ENCODE results near the gene CDC42BPB.

CDC42BPB gene

DNA sequence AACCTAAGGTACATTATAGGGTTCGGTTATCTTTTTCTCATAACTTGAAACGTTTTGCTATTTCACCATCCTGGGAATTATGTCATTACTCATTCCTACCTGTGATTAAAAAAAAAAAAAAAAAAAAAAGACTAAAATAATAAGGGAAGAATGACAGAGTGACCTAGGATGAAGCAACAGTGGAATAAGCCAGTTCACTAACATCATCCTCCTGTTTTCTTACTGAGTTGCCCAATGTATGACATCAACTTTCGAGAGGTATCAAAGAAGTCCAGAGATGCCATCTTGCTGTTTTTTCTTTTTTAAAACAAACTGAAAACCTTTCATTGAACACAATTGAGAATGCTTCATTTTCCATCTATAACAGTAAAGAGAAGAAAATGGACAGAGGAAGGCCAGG is 92.1 kb downstream of the CDC42BPB start:
- DNase-seq (ENCODE audit: low spot score): no peak

DNA sequence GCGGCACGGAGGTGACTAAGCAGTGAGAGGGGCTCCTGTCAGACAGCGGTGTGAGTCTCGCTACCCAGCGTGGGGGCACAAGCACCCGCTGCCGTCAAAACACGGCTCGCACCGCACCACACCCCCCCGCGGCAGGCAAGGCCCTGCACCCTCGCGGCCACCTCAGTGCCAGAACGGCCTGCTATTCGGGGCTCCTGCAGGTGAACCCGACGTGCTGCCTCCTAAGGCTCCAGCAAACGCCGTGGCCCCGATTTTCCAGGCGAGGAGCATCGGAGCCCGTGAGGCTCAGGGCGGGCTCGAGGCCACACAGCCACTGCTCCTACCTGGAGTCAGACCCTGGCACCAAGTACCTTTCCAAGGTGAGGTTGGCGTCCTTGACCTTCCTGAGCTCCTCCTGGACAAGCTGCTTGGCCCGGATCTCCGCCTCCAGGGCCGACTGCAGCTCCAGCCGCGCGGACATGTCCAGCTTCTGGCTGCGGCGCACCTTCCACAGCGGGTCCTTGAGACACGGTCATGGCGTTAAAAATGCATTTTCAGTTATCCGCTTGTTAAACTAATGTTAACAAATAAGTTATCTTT is 93.1 kb downstream of the CDC42BPB start:
- no peak for DNase-seq (ENCODE audit: low spot score)

- no peak for DNase-seq (ENCODE audit: low spot score)
These were observed 95.2 kb downstream of the CDC42BPB start for GRCh38 chr14:102962111-102962627.

- DNase-seq (ENCODE audit: low spot score): no peak
These were observed 98.9 kb downstream of the CDC42BPB start for GRCh38 chr14:102958461-102958860.

DNA sequence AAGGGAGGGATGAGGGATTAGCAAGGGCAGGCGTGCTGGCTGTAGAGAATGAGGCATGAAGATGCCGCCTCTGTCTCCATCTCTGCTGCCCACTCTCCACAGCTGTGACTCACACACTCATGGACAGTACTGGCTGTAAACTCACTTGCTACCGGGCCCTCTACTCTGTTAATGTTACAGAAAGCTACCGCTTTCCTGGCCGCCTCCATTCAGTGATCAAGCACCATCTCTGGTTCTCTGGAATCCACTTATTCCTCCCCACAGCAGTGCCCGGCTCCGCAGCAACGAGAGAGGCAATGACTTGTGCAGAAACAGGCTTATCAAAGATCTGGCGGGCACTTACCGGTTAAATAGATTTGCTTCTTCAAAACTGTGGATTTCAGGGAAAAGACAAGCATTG is 100.1 kb downstream of the CDC42BPB start:
- no peak for DNase-seq (ENCODE audit: low spot score)

DNA sequence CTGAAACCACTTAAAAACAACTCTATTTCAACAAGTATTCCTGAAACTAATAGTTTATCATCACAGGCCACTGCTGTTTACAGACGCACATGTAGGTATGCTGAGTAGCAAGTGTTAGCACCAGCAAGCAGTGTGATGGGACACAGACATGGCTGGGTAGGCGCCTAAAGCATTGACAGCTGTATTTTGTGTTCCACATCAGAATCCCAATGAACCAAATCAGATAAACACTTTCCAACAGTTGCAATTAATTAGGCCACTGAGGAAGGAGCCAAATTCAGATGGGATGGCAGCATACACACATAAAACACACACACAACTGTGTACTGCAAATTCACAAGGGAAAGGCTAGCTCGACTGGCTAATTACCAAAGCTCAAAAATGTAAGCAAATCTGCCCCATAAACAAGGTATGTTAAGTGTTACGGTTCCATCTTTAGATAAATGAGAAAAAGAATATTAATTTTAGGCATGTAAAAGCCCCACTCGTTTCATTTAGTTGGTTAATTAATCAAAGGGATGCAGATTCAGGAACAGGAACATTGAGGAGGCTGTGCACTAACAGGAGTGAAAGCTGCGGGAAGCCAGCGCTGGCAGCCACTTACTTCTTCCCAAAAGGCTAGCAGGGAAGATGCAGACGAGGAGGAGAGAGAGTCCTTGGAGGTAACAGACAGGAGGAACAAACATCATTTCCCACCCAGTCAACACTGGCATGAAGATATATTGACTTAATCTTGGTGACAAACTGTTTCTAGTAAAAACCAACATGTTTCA is 101.5 kb downstream of the CDC42BPB start:
- DNase-seq (ENCODE audit: low spot score): no peak

DNA sequence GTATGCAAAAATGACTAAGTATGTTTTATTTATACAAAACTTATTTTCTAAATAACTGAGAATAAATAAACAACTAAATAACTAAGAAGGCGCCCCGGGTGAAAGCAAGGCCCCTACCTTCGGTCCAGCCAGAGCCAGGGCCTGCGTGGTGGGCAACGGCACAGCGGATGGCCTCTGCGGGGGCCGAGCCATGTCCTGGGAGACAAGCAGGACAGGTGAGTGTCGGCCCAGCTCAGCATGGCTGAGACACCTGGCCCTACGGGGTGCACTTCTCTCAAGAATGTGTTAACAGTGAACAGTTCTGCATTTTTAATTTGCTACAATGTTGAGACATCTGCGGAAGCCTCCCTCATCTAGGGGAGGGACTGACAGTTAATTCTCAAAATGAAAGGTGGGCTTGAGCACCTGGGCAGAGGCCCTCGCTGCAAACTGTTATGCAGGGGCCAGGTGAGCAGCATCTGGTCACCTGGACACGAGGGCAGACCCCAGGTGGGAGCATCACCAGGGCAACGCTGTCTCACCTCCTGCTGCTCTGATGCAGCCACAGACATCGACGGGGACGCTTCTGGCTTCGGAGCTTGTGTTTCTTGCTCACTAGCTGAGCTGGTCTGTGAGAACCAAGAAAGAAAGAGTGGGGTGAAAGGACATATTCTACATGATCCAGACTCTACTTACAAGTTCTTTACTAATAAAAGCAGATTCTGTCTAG is 103.1 kb downstream of the CDC42BPB start:
- no peak for DNase-seq (ENCODE audit: low spot score)

DNA sequence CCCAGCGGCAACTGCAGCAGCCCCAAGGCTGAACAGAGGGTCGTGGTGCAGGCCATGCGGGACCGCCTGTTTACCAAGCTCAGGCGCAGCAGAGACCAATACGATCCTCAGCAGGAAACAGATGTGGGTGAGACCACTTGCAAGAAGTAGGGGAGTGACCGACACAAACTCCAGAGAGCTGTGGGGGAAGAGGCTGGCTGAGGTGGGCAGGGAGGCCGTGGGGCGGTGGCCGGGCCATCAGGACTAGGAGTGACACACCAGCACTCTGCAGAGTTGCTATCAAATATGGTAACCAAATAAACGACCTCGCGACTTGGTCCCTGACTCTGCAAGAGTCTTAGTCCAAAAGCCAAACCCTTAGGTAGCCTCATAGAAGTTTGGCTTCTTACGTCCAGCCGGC is 104.2 kb downstream of the CDC42BPB start:
- no peak for DNase-seq (ENCODE audit: low spot score)

- no peak for DNase-seq (ENCODE audit: low spot score)
These were observed 105.1 kb downstream of the CDC42BPB start for GRCh38 chr14:102952276-102952675.

DNA sequence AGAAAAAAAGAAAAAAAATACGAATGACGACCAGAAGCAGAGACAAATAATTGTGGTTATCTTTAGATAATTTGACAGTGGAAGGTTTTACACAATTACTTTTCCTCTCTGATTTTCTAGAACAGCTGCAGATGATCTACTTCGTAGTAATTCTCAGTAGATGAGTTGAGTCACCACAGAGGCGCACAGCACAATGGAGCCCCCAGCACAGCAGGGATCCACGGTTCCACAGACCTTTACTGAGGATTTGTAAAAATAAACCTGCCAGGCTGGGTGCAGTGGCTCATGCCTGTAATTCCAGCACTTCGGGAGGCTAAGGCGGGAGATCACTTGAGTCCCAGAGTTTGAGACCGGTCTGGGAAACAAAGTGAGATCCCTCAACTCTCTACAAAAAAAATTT is 105.5 kb downstream of the CDC42BPB start:
- no peak for DNase-seq (ENCODE audit: low spot score)

- no peak for DNase-seq (ENCODE audit: low spot score)
These were observed 106.3 kb downstream of the CDC42BPB start for GRCh38 chr14:102951034-102951433.

DNA sequence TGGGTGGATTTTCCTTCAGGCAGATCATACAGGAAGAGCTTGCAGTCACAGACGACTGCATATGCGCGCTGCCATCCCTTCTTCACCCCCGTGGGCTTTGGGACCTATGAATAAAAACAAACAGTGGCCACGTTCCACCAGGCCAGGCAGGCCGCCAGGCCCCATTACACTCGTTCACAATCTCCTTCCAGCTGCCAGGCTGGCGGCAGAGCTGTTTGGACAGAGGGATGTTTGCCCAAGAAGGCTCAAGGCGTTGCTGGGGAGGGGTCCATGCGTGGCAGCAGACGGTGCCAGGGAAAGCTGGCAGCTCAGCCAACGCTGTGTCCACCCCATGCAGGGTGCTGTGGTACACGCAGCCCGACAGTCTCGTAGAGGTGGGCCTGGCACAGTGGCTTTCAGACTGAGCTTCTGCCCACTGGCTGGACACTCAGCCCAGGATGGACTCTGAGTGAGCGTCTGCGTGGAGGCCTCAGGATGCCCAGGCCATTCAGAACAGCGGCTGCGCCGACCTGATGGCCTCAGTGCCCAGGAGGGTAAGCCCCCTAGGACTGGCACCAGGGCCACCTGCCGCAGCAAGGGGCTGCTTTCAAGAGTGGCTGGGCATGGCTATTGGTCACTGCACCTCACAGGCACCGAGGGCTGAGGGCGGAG is 107.4 kb downstream of the CDC42BPB start:
- no peak for DNase-seq (ENCODE audit: low spot score)

- DNase-seq (ENCODE audit: low spot score): no peak
These were observed 108.1 kb downstream of the CDC42BPB start for GRCh38 chr14:102949062-102949800.

DNA sequence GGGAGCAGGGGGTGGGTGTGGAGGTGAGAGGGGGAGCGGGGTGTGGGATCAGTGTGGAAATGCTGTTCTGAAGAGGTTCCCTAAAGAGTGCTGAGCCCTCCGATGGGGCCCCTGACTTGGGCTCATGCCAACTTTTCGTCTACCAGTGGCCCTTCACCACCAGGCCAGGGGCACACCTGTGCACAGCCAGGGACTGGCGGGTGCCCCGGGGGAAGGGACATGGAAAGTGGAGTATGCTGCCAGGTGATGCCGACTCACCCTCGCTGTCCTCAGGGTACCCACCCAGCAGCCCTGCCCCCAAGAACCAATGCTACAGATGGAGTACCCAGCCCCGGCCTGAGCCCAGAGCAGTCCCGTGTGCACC is 108.7 kb downstream of the CDC42BPB start:
- DNase-seq (ENCODE audit: low spot score): no peak

GRCh38 chr14:102947321-102948103 is 109.8 kb downstream of the CDC42BPB start:
- DNase-seq (ENCODE audit: low spot score): no peak

DNA sequence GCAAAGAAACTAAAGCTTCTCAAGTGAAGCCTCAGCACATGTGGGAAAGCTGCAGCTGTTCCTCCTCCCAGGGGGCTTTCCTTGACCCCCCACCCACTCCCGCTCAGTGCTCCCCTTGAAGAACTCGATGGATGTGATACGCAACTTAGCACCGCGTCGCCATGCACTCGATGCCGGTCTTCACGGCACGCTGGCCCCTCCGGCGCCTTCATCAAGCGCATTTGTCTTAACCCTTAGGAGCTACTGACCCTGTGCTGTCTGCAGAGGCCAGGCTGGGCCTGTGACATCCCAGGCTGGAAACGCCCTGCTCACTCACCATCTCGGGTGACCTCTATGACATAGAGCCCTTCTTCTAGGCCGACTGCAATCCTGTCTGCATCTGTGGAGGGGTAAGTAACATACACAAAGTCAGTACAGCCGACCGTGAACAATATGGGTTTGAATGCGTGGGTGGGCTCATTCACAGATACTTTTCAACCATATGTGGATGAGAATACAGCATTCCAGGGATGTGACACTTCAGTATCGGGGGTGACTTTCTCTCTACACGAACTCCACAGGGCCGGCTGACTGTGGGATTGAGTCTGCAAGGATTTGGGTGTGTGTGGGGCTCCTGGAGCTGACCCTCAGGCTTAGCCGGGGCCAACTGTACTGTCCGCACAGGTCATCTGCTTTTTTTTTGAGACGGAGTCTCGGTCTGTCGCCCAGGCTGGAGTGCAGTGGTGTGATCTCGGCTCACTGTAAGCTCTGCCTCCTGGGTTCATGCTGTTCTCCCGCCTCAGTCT is 111.8 kb downstream of the CDC42BPB start:
- DNase-seq (ENCODE audit: low spot score): no peak

GRCh38 chr14:102944448-102945330 is 112.7 kb downstream of the CDC42BPB start:
- DNase-seq (ENCODE audit: low spot score): no peak

DNA sequence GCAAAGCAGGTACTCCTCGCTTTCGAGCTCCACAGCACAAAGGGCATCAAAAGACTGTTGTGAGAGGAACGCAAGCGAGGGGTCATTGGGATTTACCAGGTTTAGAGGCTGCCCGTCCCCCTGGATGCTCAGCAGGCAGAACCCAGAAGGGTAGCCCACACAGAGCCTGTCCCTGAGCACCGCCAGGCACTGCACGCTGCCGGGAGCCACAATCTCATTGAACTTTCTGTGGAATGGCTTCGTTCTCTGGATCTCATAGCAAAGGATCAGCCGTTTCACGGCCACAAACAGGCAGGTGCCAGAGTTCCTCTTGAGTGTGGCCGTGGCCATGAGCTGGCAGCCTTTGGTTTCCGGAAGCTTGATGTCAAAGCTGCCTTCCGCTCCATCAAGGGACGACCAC is 113.4 kb downstream of the CDC42BPB start:
- DNase-seq (ENCODE audit: low spot score): no peak

DNA sequence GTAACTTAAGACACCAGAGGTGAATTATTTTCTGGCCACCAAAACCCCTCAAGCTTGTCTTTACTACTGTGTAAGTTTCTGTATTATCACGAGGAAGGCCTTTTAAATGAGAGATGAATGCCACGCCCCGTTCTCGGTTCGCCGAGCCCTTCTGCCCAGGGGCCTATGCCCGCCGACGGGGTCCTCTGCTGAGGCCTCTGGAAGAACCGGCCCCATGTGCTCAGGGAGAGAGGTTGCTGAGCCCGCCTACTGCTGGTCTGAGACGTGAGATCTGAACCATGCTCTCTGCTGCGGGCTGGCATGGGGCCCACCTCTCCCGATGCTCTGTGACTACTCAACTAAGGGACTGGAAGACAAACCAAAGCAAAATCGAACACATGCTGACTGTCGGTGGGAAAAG is 113.9 kb downstream of the CDC42BPB start:
- no peak for DNase-seq (ENCODE audit: low spot score)

All from CD4-positive, alpha-beta T cell treated with Interleukin-2 at 100 ng/mL for 4 hours (primary cell).